Lower leg skin (tissue), 4 donors: Measurements from ENCODE around the gene DBF4B. TPM values are rescaled to one million over a fixed set of nuclear protein-coding genes. Genes with fewer than 3 reads are reported as not detected.

Source experiments
- DNase-seq, 2 donors: peaks; one replicate each; pipeline ENCODE4 v3.0.0-alpha.2; 2019; ENCODE audit warnings: low spot score in 2 of 2
- H3K4me3 ChIP-seq: fragments of 200-600 bp; sonication (generic); 2 replicates; pipeline ENCODE4 v1.5.1; 2017; ENCODE audit warnings: mild to moderate bottlenecking, low read depth; ENCODE audit not compliant: poor library complexity, severe bottlenecking
- POLR2A ChIP-seq, 2 donors: fragments of 450-650 bp; IDR thresholded peaks; one replicate each; pipeline ENCODE4 v1.6.1; 2016 to 2017; ENCODE audit warnings: antibody characterized with exemption in 2 of 2, mild to moderate bottlenecking in 1 of 2, moderate library complexity in 1 of 2
- WGBS, 2 donors: methylation state at CpG; one replicate each; pipeline ENCODE4 v1.1.5; 2018; 5-methylcytosine and 5-hydroxymethylcytosine counted together
- intact Hi-C: fragments of 100-400 bp; cut with DNase I; formaldehyde crosslinking; loops from one replicate; pipeline ENCODE4 v1.15.0; 2023; ENCODE audit warnings: low total_unique reads
- total RNA-seq, 4 donors: library from RNA; depleted of rRNA; stranded (reverse); fragments of >200 nt; gene quantifications; one replicate each; pipeline ENCODE4 v1.1.0, GENCODE V29; 2016
- TF ChIP-seq, protein P1 (sequence below), 3 donors: fragments of 450-650 bp; IDR thresholded peaks; one replicate each; pipeline ENCODE4 v1.5.1; 2016; ENCODE audit warnings: antibody characterized with exemption in 3 of 3, mild to moderate bottlenecking in 3 of 3, moderate library complexity in 2 of 3

Gene DBF4B
- total RNA-seq, 4 donors from 2014 or later: 1.3 to 3.5 (median 2.1) TPM

DNA sequence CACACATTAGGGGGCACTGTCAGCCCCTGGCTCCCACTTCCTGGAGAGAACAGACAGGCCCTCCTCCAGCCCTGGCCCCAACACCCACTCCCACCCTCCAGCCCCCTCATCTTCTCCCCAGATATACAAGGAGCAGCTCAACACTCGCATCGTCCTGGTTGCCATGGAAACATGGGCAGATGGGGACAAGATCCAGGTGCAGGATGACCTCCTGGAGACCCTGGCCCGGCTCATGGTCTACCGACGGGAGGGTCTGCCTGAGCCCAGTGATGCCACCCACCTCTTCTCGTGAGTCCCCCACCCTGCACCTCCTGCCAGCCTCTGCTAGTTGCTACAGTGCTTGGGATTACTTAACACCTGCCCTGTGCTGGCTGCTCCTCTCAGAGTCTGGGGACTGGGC is 64.7 kb downstream of the DBF4B start:
- H3K4me3 ChIP-seq: no peak overlapping the region
- TF ChIP-seq, protein P1, sequence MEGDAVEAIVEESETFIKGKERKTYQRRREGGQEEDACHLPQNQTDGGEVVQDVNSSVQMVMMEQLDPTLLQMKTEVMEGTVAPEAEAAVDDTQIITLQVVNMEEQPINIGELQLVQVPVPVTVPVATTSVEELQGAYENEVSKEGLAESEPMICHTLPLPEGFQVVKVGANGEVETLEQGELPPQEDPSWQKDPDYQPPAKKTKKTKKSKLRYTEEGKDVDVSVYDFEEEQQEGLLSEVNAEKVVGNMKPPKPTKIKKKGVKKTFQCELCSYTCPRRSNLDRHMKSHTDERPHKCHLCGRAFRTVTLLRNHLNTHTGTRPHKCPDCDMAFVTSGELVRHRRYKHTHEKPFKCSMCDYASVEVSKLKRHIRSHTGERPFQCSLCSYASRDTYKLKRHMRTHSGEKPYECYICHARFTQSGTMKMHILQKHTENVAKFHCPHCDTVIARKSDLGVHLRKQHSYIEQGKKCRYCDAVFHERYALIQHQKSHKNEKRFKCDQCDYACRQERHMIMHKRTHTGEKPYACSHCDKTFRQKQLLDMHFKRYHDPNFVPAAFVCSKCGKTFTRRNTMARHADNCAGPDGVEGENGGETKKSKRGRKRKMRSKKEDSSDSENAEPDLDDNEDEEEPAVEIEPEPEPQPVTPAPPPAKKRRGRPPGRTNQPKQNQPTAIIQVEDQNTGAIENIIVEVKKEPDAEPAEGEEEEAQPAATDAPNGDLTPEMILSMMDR (IDR thresholded peaks at IDR 0.05): no peak
- TF ChIP-seq POLR2A (IDR thresholded peaks at IDR 0.05): no peak
- no peak for DNase-seq
- WGBS, 2 donors: 65 to 67% methylated on average over 5 to 6 of the region's 6 CpGs
- intact Hi-C loops: no loop called here

DNA sequence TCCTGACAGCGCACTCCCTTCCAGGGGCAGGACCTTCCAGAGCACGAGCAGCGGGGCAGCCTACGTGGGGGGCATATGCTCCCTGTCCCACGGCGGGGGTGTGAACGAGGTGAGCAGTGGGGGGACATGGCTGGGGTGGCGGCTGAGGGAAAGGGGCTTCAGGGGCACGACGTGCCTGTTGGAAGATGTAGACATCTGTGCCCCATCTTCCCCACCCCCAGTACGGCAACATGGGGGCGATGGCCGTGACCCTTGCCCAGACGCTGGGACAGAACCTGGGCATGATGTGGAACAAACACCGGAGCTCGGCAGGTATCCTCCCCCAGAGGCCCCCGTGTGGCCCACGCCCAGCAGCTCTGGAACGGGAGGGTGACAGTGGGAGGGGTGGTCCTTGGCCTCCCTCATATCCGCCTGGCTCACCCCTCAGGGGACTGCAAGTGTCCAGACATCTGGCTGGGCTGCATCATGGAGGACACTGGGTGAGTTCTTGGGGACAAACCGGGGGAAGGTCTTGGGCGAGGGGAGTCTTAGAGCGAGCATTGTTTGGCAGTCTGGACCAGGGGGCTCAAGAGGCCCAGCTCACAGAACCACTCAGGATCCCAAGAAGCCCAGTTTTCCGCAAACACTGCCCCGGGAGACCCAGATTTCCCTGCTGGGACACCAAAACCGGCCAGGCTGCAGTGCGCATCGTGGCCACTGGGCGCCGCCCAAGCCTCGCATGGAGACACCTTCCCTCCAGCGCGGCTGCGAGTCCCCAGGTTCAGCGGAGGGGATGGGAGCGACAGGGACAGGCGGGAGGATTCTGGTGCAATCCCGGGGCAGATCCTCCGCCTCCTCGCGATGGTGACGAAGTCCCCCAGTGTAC is 66.0 kb downstream of the DBF4B start:
- intact Hi-C loops: loop anchor here (2.0 kb wide), 1 partner anchor 88 kb away; no protein-coding TSS in a partner anchor
- peak overlapping the region; percentile 19 for H3K4me3 ChIP-seq
- no peak for TF ChIP-seq POLR2A (IDR thresholded peaks at IDR 0.05)
- TF ChIP-seq, protein P1 (IDR thresholded peaks at IDR 0.05): peak in 1 of 3 donors; percentile 98
- peak; percentile 82 to 97 for DNase-seq
- WGBS, 2 donors: 18 to 24% methylated on average over 37 to 41 of the region's 42 CpGs

DNA sequence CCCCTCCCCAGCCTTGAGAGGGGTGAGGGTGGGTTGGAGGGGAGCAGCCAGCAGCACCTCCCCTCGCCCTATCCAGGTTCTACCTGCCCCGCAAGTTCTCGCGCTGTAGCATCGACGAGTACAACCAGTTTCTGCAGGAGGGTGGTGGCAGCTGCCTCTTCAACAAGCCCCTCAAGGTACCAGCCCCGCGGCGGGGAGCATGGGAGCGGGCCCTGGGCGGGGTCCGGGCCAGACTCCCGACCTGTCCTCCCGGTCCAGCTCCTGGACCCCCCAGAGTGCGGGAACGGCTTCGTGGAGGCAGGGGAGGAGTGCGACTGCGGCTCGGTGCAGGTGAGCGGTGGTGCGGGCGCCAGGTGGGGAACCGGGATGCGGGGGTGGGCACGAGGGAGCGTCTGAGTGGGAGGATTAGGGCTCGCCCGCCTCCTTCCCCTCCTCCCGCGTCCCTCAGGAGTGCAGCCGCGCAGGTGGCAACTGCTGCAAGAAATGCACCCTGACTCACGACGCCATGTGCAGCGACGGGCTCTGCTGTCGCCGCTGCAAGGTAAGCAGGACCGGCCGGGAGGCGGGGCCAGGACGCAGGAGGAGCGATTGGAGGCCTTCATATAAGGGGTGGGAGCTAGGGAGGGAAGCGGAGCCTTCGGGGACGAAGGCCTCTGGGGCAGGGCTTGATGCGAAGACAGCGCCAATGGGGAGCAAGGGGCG is 66.8 kb downstream of the DBF4B start:
- peak overlapping the region; percentile 19 for H3K4me3 ChIP-seq
- WGBS, 2 donors: 1% methylated on average over 36 to 48 of the region's 50 CpGs
- peak; percentile 96 to 99 for DNase-seq
- intact Hi-C loops: loop anchor here (2.0 kb wide), 1 partner anchor 88 kb away; no protein-coding TSS in a partner anchor
- TF ChIP-seq, protein P1 (IDR thresholded peaks at IDR 0.05): no peak
- TF ChIP-seq POLR2A (IDR thresholded peaks at IDR 0.05): no peak

DNA sequence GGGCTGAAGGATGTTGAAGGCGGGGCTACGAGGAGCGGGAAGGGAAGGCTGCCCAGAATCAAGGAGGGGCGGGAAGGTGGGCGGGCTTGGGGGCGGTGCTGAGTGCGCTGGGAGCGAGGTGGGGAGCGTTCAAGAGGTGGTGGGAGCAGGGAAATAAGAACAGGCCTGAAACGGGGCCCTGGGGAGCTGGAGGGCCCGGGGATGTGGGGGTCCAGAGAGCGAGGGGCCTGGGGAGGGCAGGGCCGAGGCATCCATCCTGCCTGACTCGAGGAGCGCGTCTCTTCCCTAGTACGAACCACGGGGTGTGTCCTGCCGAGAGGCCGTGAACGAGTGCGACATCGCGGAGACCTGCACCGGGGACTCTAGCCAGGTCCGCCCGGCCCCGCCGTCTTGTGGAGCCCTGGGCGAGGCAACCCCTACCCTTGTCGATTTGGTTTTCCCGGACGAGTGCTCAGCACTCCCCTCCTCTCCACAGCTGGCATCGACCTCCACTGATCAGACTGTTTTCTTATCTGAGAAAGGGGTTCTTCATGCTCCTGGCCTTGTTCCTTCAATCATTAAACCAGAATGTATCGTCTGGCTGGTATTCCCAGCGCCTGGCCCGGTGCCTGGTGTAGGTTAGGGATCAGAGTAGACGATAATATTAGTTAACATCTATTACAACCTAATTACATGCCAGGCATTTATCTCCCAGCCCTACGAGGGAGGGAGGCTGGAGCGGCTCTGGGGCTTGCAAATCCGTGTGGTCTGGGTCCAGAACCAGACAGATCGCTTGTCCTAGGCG is 67.6 kb downstream of the DBF4B start:
- intact Hi-C loops: loop anchor here (2.0 kb wide), 1 partner anchor 87 kb away; no protein-coding TSS in a partner anchor
- peak; percentile 34 to 90 for DNase-seq
- TF ChIP-seq, protein P1 (IDR thresholded peaks at IDR 0.05): no peak
- TF ChIP-seq POLR2A (IDR thresholded peaks at IDR 0.05): no peak
- 9% methylated on average over 41 to 43 of the region's 43 CpGs for WGBS, 2 donors
- no peak overlapping the region for H3K4me3 ChIP-seq

DNA sequence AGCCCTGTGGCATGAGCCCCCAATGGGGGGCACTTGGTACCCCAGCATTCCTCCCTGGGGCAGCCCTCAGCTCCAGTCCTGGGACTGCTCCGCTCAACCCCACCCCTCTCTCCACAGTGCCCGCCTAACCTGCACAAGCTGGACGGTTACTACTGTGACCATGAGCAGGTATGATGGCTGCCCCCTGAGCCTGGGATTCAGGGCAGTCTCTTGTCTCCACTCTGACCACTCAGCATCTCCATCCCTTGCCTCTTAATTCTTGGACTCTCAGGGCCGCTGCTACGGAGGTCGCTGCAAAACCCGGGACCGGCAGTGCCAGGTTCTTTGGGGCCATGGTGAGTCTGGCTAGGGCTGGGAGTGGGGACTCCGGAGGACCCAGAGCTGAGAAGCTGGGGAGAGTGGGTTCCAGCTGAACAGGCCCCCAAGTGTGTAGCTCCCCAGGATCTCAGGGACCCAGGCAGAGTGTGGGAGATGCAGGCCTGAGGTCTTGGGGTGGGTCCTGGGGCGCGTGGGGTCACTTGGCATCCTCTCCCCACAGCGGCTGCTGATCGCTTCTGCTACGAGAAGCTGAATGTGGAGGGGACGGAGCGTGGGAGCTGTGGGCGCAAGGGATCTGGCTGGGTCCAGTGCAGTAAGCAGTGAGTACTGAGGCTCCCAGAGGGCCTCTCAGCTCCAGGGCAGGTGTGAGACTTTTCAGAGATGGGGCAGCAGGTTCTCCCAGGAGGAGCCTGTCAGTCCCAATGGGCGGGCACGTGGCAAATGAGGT is 68.3 kb downstream of the DBF4B start:
- intact Hi-C loops: no loop called here
- no peak overlapping the region for H3K4me3 ChIP-seq
- WGBS, 2 donors: 80 to 88% methylated on average over 17 to 19 of the region's 19 CpGs
- TF ChIP-seq, protein P1 (IDR thresholded peaks at IDR 0.05): no peak
- TF ChIP-seq POLR2A (IDR thresholded peaks at IDR 0.05): no peak
- DNase-seq: no peak
